Parathyroid adenoma (tissue), 2 donors: ENCODE data around the gene DISC1.
A peak's percentile ranks its signal among the peaks of the same experiment; 100 is the strongest.

ENCODE experiments used
- H2AFZ ChIP-seq: fragments of 300-600 bp; sonication (generic); one replicate; pipeline ENCODE4 v1.7.0; 2017; ENCODE audit warnings: antibody characterized with exemption, mild to moderate bottlenecking
- H3K27ac ChIP-seq: fragments of 300-600 bp; sonication (generic); one replicate; pipeline ENCODE4 v1.7.0; 2017
- H3K27me3 ChIP-seq: fragments of 300-600 bp; sonication (generic); one replicate; pipeline ENCODE4 v1.7.0; 2017; ENCODE audit warnings: low read length; ENCODE audit not compliant: control insufficient read depth, insufficient read depth
- H3K36me3 ChIP-seq: fragments of 300-600 bp; sonication (generic); one replicate; pipeline ENCODE4 v1.7.0; 2017; ENCODE audit warnings: low read length; ENCODE audit not compliant: control insufficient read depth, insufficient read depth
- H3K4me1 ChIP-seq: fragments of 300-600 bp; sonication (generic); one replicate; pipeline ENCODE4 v1.7.0; 2017; ENCODE audit warnings: control low read depth
- H3K4me2 ChIP-seq: fragments of 300-600 bp; sonication (generic); one replicate; pipeline ENCODE4 v1.7.0; 2017; ENCODE audit warnings: low read length
- H3K4me3 ChIP-seq: fragments of 300-600 bp; sonication (generic); one replicate; pipeline ENCODE4 v1.7.0; 2017; ENCODE audit warnings: low read depth, low read length
- H3K79me2 ChIP-seq: fragments of 300-600 bp; sonication (generic); one replicate; pipeline ENCODE4 v1.7.0; 2017; ENCODE audit warnings: control low read depth
- H3K9ac ChIP-seq: fragments of 300-600 bp; sonication (generic); one replicate; pipeline ENCODE4 v1.7.0; 2017; ENCODE audit warnings: mild to moderate bottlenecking
- H3K9me3 ChIP-seq: fragments of 300-600 bp; sonication (generic); one replicate; pipeline ENCODE4 v1.7.0; 2017; ENCODE audit warnings: low read length; ENCODE audit not compliant: control insufficient read depth
- TF ChIP-seq, protein P1 (sequence below): fragments of 300-600 bp; sonication (generic); IDR thresholded peaks from one replicate; pipeline ENCODE4 v1.7.0; 2017; ENCODE audit warnings: antibody characterized with exemption, mild to moderate bottlenecking
- donor health status: primary hyperparathyroidism.

DISC1 gene

GRCh38 chr1:231626535-231626950 lies at the start of gene DISC1:
Gene DISC1, plus strand, starts transcription at chr1:231626790. Its CDS starts 78 bp downstream, at chr1:231626868.
- Histone ChIP-seq H2AFZ (peak within 1 kb of the TSS; percentile 88), H3K9ac (peak within 1 kb of the TSS; percentile 11), H3K9me3 (no peaks in the 10 kb centered on the region), H3K4me2 (peak within 1 kb of the TSS; percentile 97), H3K36me3 (no peaks in the 10 kb centered on the region), H3K79me2 (no peaks in the 10 kb centered on the region), H3K27me3 (no peaks in the 10 kb centered on the region), H3K4me3 (peak within 1 kb of the TSS; percentile 65), H3K27ac (peak within 1 kb of the TSS; percentile 75), H3K4me1 (peaks cover 4% of the 10 kb centered on the region)
- TF ChIP-seq, protein P1, sequence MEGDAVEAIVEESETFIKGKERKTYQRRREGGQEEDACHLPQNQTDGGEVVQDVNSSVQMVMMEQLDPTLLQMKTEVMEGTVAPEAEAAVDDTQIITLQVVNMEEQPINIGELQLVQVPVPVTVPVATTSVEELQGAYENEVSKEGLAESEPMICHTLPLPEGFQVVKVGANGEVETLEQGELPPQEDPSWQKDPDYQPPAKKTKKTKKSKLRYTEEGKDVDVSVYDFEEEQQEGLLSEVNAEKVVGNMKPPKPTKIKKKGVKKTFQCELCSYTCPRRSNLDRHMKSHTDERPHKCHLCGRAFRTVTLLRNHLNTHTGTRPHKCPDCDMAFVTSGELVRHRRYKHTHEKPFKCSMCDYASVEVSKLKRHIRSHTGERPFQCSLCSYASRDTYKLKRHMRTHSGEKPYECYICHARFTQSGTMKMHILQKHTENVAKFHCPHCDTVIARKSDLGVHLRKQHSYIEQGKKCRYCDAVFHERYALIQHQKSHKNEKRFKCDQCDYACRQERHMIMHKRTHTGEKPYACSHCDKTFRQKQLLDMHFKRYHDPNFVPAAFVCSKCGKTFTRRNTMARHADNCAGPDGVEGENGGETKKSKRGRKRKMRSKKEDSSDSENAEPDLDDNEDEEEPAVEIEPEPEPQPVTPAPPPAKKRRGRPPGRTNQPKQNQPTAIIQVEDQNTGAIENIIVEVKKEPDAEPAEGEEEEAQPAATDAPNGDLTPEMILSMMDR = no peak

GRCh38 chr1:231576804-231577718 lies 49.5 kb upstream of the DISC1 start:
- no peaks in the 10 kb centered on the region for H3K9me3 ChIP-seq
- TF ChIP-seq, protein P1 = no peak
- H3K9ac ChIP-seq = no peak overlapping the region
- H3K4me3 ChIP-seq = no peak overlapping the region
- H3K27ac ChIP-seq = no peak overlapping the region
- H3K27me3 ChIP-seq = no peaks in the 10 kb centered on the region
- H3K36me3 ChIP-seq = no peaks in the 10 kb centered on the region
- H3K79me2 ChIP-seq = no peaks in the 10 kb centered on the region
- no peak overlapping the region for H2AFZ ChIP-seq
- H3K4me2 ChIP-seq = no peak overlapping the region
- H3K4me1 ChIP-seq = no peaks in the 10 kb centered on the region

DNA sequence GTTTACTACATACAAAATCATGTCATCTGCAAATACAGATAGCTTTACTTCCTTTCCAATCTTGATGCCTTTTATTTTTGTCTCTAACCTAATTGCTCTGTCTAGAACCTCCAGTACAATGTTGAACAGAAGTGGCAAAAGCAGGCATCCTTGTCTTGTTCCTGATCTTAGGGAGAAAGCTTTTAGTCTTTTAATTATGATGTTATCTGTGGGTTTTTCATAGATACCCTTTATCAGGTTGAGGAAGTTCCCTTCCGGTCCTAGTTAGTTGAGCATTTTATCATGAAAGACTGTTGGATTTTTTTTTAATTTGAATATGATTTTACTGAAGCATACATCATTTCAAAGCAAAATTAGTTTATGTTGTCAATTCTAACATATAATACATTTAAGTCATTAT lies 45.7 kb upstream of the DISC1 start:
- no peak overlapping the region for H3K27ac ChIP-seq
- no peak overlapping the region for H3K4me2 ChIP-seq
- no peaks in the 10 kb centered on the region for H3K36me3 ChIP-seq
- no peaks in the 10 kb centered on the region for H3K79me2 ChIP-seq
- H3K9me3 ChIP-seq = no peaks in the 10 kb centered on the region
- no peaks in the 10 kb centered on the region for H3K4me1 ChIP-seq
- no peak overlapping the region for H2AFZ ChIP-seq
- H3K27me3 ChIP-seq = no peaks in the 10 kb centered on the region
- H3K9ac ChIP-seq = no peak overlapping the region
- no peak overlapping the region for H3K4me3 ChIP-seq
- TF ChIP-seq, protein P1 = no peak

GRCh38 chr1:231581859-231582258 lies 44.7 kb upstream of the DISC1 start:
- Histone ChIP-seq H3K4me3 (no peak overlapping the region), H3K27me3 (no peaks in the 10 kb centered on the region), H3K9me3 (no peaks in the 10 kb centered on the region), H3K4me1 (no peaks in the 10 kb centered on the region), H3K36me3 (no peaks in the 10 kb centered on the region), H3K4me2 (no peak overlapping the region), H3K79me2 (no peaks in the 10 kb centered on the region), H2AFZ (no peak overlapping the region), H3K27ac (no peak overlapping the region), H3K9ac (no peak overlapping the region)
- TF ChIP-seq, protein P1 = no peak
